Measurements from ENCODE around the gene IGF2BP2.

- no peak for TF ChIP-seq CTCF (conservative IDR thresholded peaks at IDR 0.05)
- no peak for TF ChIP-seq ZFX (IDR thresholded peaks at IDR 0.05)
These were observed 98.4 kb downstream of the IGF2BP2 start for GRCh38 chr3:185726254-185726967.
